NB4 (cell line): Measurements from ENCODE around the gene CTU2.

Experiments
- POLR2A ChIP-seq: IDR thresholded peaks from 2 replicates; pipeline ENCODE4 v1.6.1; 2011; ENCODE audit warnings: mild to moderate bottlenecking; ENCODE audit not compliant: insufficient read length; ENCODE audit errors: extremely low read depth
- TF ChIP-seq, protein P1 (sequence below): IDR thresholded peaks from one replicate; pipeline ENCODE4 v1.5.1; 2012; ENCODE audit warnings: low read depth, low read length

DNA sequence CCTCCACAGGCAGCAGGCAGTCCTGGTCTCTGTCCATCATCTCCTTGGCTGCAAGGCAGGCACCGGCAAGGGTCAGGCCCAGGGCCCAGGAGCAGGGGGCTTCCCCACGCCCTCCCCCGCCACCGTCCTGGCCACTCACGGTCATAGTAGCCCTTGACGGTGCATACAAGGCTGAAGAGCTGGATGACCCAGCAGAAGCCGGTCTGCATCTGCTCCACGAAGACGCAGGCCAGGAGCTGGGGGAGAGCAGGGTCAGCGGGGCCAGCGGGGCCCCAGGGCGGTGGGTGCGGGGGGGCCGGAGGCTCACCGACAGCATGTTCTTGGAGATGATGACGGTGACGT is 20.1 kb downstream of the CTU2 start:
- TF ChIP-seq, protein P1, sequence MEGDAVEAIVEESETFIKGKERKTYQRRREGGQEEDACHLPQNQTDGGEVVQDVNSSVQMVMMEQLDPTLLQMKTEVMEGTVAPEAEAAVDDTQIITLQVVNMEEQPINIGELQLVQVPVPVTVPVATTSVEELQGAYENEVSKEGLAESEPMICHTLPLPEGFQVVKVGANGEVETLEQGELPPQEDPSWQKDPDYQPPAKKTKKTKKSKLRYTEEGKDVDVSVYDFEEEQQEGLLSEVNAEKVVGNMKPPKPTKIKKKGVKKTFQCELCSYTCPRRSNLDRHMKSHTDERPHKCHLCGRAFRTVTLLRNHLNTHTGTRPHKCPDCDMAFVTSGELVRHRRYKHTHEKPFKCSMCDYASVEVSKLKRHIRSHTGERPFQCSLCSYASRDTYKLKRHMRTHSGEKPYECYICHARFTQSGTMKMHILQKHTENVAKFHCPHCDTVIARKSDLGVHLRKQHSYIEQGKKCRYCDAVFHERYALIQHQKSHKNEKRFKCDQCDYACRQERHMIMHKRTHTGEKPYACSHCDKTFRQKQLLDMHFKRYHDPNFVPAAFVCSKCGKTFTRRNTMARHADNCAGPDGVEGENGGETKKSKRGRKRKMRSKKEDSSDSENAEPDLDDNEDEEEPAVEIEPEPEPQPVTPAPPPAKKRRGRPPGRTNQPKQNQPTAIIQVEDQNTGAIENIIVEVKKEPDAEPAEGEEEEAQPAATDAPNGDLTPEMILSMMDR: no peak
- TF ChIP-seq POLR2A: no peak
